Measurements from ENCODE around the gene SLC50A1.

The SLC50A1 gene

DNA sequence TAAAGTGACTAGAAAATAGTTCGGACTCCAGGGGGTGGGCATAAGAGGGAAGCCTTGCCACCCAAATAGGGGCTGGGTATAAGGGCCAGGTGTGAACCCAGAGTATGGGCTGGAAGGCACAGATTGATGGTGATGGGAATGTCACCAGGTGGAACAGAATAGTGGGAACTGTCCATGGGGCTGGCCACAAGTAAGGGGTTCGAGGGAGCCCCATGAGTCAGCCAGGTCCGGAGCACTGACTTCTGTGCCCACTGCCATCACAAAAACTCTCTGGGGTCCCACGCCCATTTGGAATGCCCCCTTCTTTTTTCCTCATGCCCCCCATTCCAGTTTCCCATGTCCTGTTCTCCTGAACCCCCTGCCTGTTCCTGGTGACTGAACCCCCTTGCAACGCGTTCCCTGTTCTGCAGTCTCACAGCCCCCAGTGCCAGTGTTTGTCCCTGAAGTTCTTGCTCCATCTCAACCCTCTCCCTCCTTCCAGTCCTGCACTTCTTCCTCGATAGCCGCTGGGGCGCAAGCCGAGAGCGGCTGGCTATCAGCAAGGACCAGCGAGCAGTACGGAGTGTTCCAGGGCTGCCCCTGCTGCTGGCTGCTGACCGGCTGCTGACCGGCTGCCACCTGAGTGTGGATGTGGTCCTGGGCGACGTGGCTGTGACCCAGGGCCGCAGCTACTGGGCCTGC, 45.9 kb downstream of the SLC50A1 start:
- peaks cover 10% of the 10 kb centered on the region for H3K4me1 ChIP-seq (ENCODE audit: control insufficient read depth, insufficient read depth, low read length)
- H3K27ac ChIP-seq (ENCODE audit: low read depth, low read length): no peak overlapping the region
- peaks cover 58% of the 10 kb centered on the region for H3K36me3 ChIP-seq (ENCODE audit: control insufficient read depth, insufficient read depth, low read length)
- H3K4me3 ChIP-seq (ENCODE audit: low read depth, low read length): no peak overlapping the region
- no peaks in the 10 kb centered on the region for H3K27me3 ChIP-seq (ENCODE audit: control insufficient read depth, insufficient read depth, low read length)
- H3K9ac ChIP-seq (ENCODE audit: low read depth, low read length): no peak overlapping the region
- H3K9me3 ChIP-seq (ENCODE audit: control insufficient read depth, insufficient read depth, low read length): no peaks in the 10 kb centered on the region

- H3K36me3 ChIP-seq (ENCODE audit: control insufficient read depth, insufficient read depth, low read length): peaks cover 53% of the 10 kb centered on the region
- H3K4me3 ChIP-seq (ENCODE audit: low read depth, low read length): no peak overlapping the region
- H3K27me3 ChIP-seq (ENCODE audit: control insufficient read depth, insufficient read depth, low read length): no peaks in the 10 kb centered on the region
- no peaks in the 10 kb centered on the region for H3K9me3 ChIP-seq (ENCODE audit: control insufficient read depth, insufficient read depth, low read length)
- H3K27ac ChIP-seq (ENCODE audit: low read depth, low read length): no peak overlapping the region
- no peak overlapping the region for H3K9ac ChIP-seq (ENCODE audit: low read depth, low read length)
- peaks cover 14% of the 10 kb centered on the region for H3K4me1 ChIP-seq (ENCODE audit: control insufficient read depth, insufficient read depth, low read length)
These were observed 46.4 kb downstream of the SLC50A1 start for GRCh38 chr1:155182052-155182550.

DNA sequence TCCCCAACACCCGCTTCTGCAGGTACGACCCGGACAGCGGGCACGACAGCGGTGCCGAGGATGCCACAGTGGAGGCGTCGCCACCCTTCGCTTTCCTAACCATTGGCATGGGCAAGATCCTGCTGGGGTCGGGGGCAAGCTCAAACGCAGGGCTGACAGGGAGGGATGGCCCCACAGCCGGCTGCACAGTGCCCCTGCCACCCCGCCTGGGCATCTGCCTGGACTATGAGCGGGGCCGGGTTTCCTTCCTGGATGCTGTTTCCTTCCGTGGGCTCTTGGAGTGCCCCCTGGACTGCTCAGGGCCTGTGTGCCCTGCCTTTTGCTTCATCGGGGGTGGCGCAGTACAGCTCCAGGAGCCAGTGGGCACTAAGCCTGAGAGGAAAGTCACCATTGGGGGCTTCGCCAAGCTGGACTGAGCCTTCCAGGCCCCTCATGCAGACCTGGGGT, 48.1 kb downstream of the SLC50A1 start:
- H3K36me3 ChIP-seq (ENCODE audit: control insufficient read depth, insufficient read depth, low read length): peaks cover 38% of the 10 kb centered on the region
- no peak overlapping the region for H3K27ac ChIP-seq (ENCODE audit: low read depth, low read length)
- H3K4me1 ChIP-seq (ENCODE audit: control insufficient read depth, insufficient read depth, low read length): peaks cover 14% of the 10 kb centered on the region
- H3K9me3 ChIP-seq (ENCODE audit: control insufficient read depth, insufficient read depth, low read length): no peaks in the 10 kb centered on the region
- H3K9ac ChIP-seq (ENCODE audit: low read depth, low read length): no peak overlapping the region
- H3K4me3 ChIP-seq (ENCODE audit: low read depth, low read length): no peak overlapping the region
- H3K27me3 ChIP-seq (ENCODE audit: control insufficient read depth, insufficient read depth, low read length): no peaks in the 10 kb centered on the region

DNA sequence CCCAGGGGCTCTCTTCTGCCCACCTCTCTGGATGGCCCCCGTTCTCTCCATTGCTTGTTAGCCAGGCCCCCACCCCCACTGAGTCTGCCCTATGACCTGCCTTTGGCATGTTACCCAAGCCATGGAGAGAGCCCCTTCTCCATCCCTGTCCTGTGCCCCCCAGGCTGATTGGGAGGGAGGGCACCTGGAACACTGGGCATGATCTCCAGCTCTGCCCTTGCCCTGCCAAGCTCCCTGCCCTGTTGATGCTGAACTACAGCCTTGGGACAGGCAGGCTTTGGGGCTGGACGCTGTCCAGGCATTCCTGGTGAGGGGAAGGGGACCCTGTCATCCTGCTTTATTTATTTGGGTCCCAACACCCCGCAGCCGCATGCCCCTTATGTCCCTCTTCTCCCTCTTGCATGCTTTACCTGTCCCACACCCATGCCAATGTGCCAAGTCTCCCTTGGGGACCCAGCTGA, 48.7 kb downstream of the SLC50A1 start:
- no peak overlapping the region for H3K27ac ChIP-seq (ENCODE audit: low read depth, low read length)
- no peak overlapping the region for H3K9ac ChIP-seq (ENCODE audit: low read depth, low read length)
- H3K36me3 ChIP-seq (ENCODE audit: control insufficient read depth, insufficient read depth, low read length): peaks cover 32% of the 10 kb centered on the region
- H3K27me3 ChIP-seq (ENCODE audit: control insufficient read depth, insufficient read depth, low read length): no peaks in the 10 kb centered on the region
- no peak overlapping the region for H3K4me3 ChIP-seq (ENCODE audit: low read depth, low read length)
- peaks cover 14% of the 10 kb centered on the region for H3K4me1 ChIP-seq (ENCODE audit: control insufficient read depth, insufficient read depth, low read length)
- H3K9me3 ChIP-seq (ENCODE audit: control insufficient read depth, insufficient read depth, low read length): no peaks in the 10 kb centered on the region

- no peak overlapping the region for H3K9ac ChIP-seq (ENCODE audit: low read depth, low read length)
These were observed 49.5 kb downstream of the SLC50A1 start for GRCh38 chr1:155184835-155185782.

GRCh38 chr1:155185783-155186066, 50.1 kb downstream of the SLC50A1 start:
- no peaks in the 10 kb centered on the region for H3K27me3 ChIP-seq (ENCODE audit: control insufficient read depth, insufficient read depth, low read length)
- peaks cover 14% of the 10 kb centered on the region for H3K4me1 ChIP-seq (ENCODE audit: control insufficient read depth, insufficient read depth, low read length)
- H3K27ac ChIP-seq (ENCODE audit: low read depth, low read length): no peak overlapping the region
- H3K9ac ChIP-seq (ENCODE audit: low read depth, low read length): no peak overlapping the region
- H3K4me3 ChIP-seq (ENCODE audit: low read depth, low read length): no peak overlapping the region
- no peaks in the 10 kb centered on the region for H3K9me3 ChIP-seq (ENCODE audit: control insufficient read depth, insufficient read depth, low read length)
- H3K36me3 ChIP-seq (ENCODE audit: control insufficient read depth, insufficient read depth, low read length): peaks cover 23% of the 10 kb centered on the region

More at GRCh38 chr1:155184835-155185782, 49.5 kb downstream of the SLC50A1 start:
- Histone ChIP-seq H3K4me1 (ENCODE audit: control insufficient read depth, insufficient read depth, low read length) (peaks cover 14% of the 10 kb centered on the region), H3K27me3 (ENCODE audit: control insufficient read depth, insufficient read depth, low read length) (no peaks in the 10 kb centered on the region), H3K9me3 (ENCODE audit: control insufficient read depth, insufficient read depth, low read length) (no peaks in the 10 kb centered on the region), H3K4me3 (ENCODE audit: low read depth, low read length) (no peak overlapping the region), H3K36me3 (ENCODE audit: control insufficient read depth, insufficient read depth, low read length) (peaks cover 24% of the 10 kb centered on the region), H3K27ac (ENCODE audit: low read depth, low read length) (no peak overlapping the region)

- Histone ChIP-seq H3K9me3 (ENCODE audit: control insufficient read depth, insufficient read depth, low read length) (no peaks in the 10 kb centered on the region), H3K36me3 (ENCODE audit: control insufficient read depth, insufficient read depth, low read length) (peaks cover 21% of the 10 kb centered on the region), H3K4me3 (ENCODE audit: low read depth, low read length) (no peak overlapping the region), H3K27me3 (ENCODE audit: control insufficient read depth, insufficient read depth, low read length) (no peaks in the 10 kb centered on the region), H3K4me1 (ENCODE audit: control insufficient read depth, insufficient read depth, low read length) (peaks cover 14% of the 10 kb centered on the region), H3K9ac (ENCODE audit: low read depth, low read length) (no peak overlapping the region; the same call in 1 of the 2 replicates), H3K27ac (ENCODE audit: low read depth, low read length) (no peak overlapping the region)
These were observed 50.6 kb downstream of the SLC50A1 start for GRCh38 chr1:155186067-155186793.

GRCh38 chr1:155186794-155187455, 51.3 kb downstream of the SLC50A1 start:
- H3K9me3 ChIP-seq (ENCODE audit: control insufficient read depth, insufficient read depth, low read length): no peaks in the 10 kb centered on the region
- H3K9ac ChIP-seq (ENCODE audit: low read depth, low read length): no peak overlapping the region
- no peak overlapping the region for H3K27ac ChIP-seq (ENCODE audit: low read depth, low read length)
- no peak overlapping the region for H3K4me3 ChIP-seq (ENCODE audit: low read depth, low read length)
- no peaks in the 10 kb centered on the region for H3K27me3 ChIP-seq (ENCODE audit: control insufficient read depth, insufficient read depth, low read length)
- peaks cover 14% of the 10 kb centered on the region; the same call in 1 of the 2 replicates for H3K36me3 ChIP-seq (ENCODE audit: control insufficient read depth, insufficient read depth, low read length)
- H3K4me1 ChIP-seq (ENCODE audit: control insufficient read depth, insufficient read depth, low read length): peaks cover 14% of the 10 kb centered on the region

DNA sequence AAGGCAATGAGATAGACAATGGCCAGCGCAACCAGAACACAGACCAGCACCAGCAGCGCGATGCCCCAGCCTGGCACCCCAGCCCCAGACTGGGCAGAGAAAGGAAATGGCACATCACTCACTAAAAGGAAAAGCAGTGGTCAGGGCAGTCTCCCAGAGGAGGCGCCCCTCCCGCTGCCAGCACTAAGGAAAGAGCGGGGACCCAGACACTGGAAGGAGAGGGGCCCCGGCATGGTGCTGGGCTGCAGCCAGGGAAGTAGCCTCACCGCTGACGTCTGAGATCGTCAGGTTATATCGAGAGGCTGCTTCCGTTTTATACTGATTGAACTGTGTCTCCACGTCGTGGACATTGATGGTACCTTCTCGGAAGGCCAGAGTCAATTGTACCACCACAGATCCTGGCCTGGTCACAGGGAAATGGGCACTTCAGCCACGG, 51.8 kb downstream of the SLC50A1 start:
- Histone ChIP-seq H3K4me1 (ENCODE audit: control insufficient read depth, insufficient read depth, low read length) (peaks cover 16% of the 10 kb centered on the region), H3K27me3 (ENCODE audit: control insufficient read depth, insufficient read depth, low read length) (peaks cover 2% of the 10 kb centered on the region; the same call in 1 of the 2 replicates), H3K4me3 (ENCODE audit: low read depth, low read length) (no peak overlapping the region), H3K9ac (ENCODE audit: low read depth, low read length) (no peak overlapping the region), H3K36me3 (ENCODE audit: control insufficient read depth, insufficient read depth, low read length) (peaks cover 9% of the 10 kb centered on the region; the same call in 1 of the 2 replicates), H3K9me3 (ENCODE audit: control insufficient read depth, insufficient read depth, low read length) (no peaks in the 10 kb centered on the region), H3K27ac (ENCODE audit: low read depth, low read length) (no peak overlapping the region)

- Histone ChIP-seq H3K4me3 (ENCODE audit: low read depth, low read length) (no peak overlapping the region), H3K36me3 (ENCODE audit: control insufficient read depth, insufficient read depth, low read length) (0 out of 2 replicates have a peak, but pooled peaks cover 9% of the 10 kb centered on the region), H3K27ac (ENCODE audit: low read depth, low read length) (no peak overlapping the region), H3K4me1 (ENCODE audit: control insufficient read depth, insufficient read depth, low read length) (peaks cover 18% of the 10 kb centered on the region), H3K9me3 (ENCODE audit: control insufficient read depth, insufficient read depth, low read length) (no peaks in the 10 kb centered on the region), H3K9ac (ENCODE audit: low read depth, low read length) (no peak overlapping the region), H3K27me3 (ENCODE audit: control insufficient read depth, insufficient read depth, low read length) (peaks cover 3% of the 10 kb centered on the region; the same call in 1 of the 2 replicates)
These were observed 52.6 kb downstream of the SLC50A1 start for GRCh38 chr1:155188268-155188667.
